Suprapubic skin (tissue), 4 donors: Measurements from ENCODE around the gene ST8SIA4. TPM values are rescaled to one million over a fixed set of nuclear protein-coding genes. Genes with fewer than 3 reads are reported as not detected.
A peak's percentile ranks its signal among the peaks of the same experiment; 100 is the strongest.

Experiments
- DNase-seq, 2 donors: peaks; one replicate each; pipeline ENCODE4 v3.0.0-alpha.2; 2019; ENCODE audit warnings: low spot score in 2 of 2
- H3K27ac ChIP-seq: fragments of 200-600 bp; sonication (generic); one replicate; pipeline ENCODE4 v1.5.1; 2019
- H3K27me3 ChIP-seq: fragments of 200-600 bp; sonication (generic); one replicate; pipeline ENCODE4 v1.5.1; 2019
- H3K36me3 ChIP-seq: fragments of 200-600 bp; sonication (generic); one replicate; pipeline ENCODE4 v1.5.1; 2019
- H3K4me1 ChIP-seq: fragments of 200-600 bp; sonication (generic); one replicate; pipeline ENCODE4 v1.5.1; 2019
- H3K4me3 ChIP-seq: fragments of 200-600 bp; sonication (generic); one replicate; pipeline ENCODE4 v1.5.1; 2019; ENCODE audit warnings: mild to moderate bottlenecking
- H3K9me3 ChIP-seq: fragments of 200-600 bp; sonication (generic); one replicate; pipeline ENCODE4 v1.5.1; 2019
- CTCF ChIP-seq, 2 donors: fragments of 200-600 bp in 1 of 2; fragments of 450-650 bp in 1 of 2; sonication (generic) in 1 of 2; IDR thresholded peaks; one replicate each; pipeline ENCODE4 v1.5.1; 2016 to 2019; ENCODE audit warnings: antibody characterized with exemption in 2 of 2, mild to moderate bottlenecking in 1 of 2, moderate library complexity in 1 of 2
- EP300 ChIP-seq: sonication (generic); formaldehyde crosslinking; IDR thresholded peaks from one replicate; pipeline ENCODE4 v1.6.1; 2017; ENCODE audit warnings: antibody characterized with exemption
- POLR2A ChIP-seq, 2 donors: fragments of 450-650 bp; IDR thresholded peaks; one replicate each; pipeline ENCODE4 v1.6.1; 2017; ENCODE audit warnings: antibody characterized with exemption in 2 of 2, mild to moderate bottlenecking in 2 of 2, moderate library complexity in 2 of 2
- POLR2AphosphoS5 ChIP-seq, 3 donors: sonication (generic); formaldehyde crosslinking; IDR thresholded peaks; one replicate each; pipeline ENCODE4 v1.6.1; 2017; ENCODE audit warnings: antibody characterized with exemption in 3 of 3
- WGBS: methylation state at CpG from one replicate; pipeline ENCODE4 v1.1.5; 2018; 5-methylcytosine and 5-hydroxymethylcytosine counted together
- total RNA-seq, 4 donors: library from RNA; depleted of rRNA; stranded (reverse); fragments of >200 nt; gene quantifications; one replicate each; pipeline ENCODE4 v1.1.0, GENCODE V29; 2016

The ST8SIA4 gene
- total RNA-seq, 4 donors from 2014 or later: 0.44 to 2.3 (median 0.82) TPM

GRCh38 chr5:100896054-100896453 is 7.0 kb downstream of the ST8SIA4 start:
- H3K36me3 ChIP-seq: no peaks in the 10 kb centered on the region
- 90% methylated on average over 2 of the region's 2 CpGs for WGBS
- no peak for DNase-seq
- TF ChIP-seq POLR2AphosphoS5 (IDR thresholded peaks at IDR 0.05) (no peak), CTCF (IDR thresholded peaks at IDR 0.05) (no peak), EP300 (no peak), POLR2A (IDR thresholded peaks at IDR 0.05) (no peak)
- no peak overlapping the region for H3K4me3 ChIP-seq
- H3K4me1 ChIP-seq: peaks cover 6% of the 10 kb centered on the region
- no peaks in the 10 kb centered on the region for H3K9me3 ChIP-seq
- no peaks in the 10 kb centered on the region for H3K27me3 ChIP-seq
- no peak overlapping the region for H3K27ac ChIP-seq

- no peak for TF ChIP-seq EP300
- no peak for TF ChIP-seq POLR2A (IDR thresholded peaks at IDR 0.05)
- Histone ChIP-seq H3K4me3 (peak overlapping the region; percentile 17), H3K27ac (no peak overlapping the region), H3K36me3 (no peaks in the 10 kb centered on the region), H3K27me3 (no peaks in the 10 kb centered on the region), H3K9me3 (no peaks in the 10 kb centered on the region), H3K4me1 (no peaks in the 10 kb centered on the region)
- no peak for DNase-seq
- WGBS: 42% methylated on average over 3 of the region's 3 CpGs
Measured at GRCh38 chr5:100890461-100891008, 12.5 kb downstream of the ST8SIA4 start.

GRCh38 chr5:100889896-100890295 is 13.2 kb downstream of the ST8SIA4 start:
- no peak for DNase-seq
- H3K27ac ChIP-seq: no peak overlapping the region
- no peaks in the 10 kb centered on the region for H3K9me3 ChIP-seq
- H3K36me3 ChIP-seq: no peaks in the 10 kb centered on the region
- no peaks in the 10 kb centered on the region for H3K4me1 ChIP-seq
- WGBS: 56% methylated on average over 3 of the region's 3 CpGs
- peak overlapping the region; percentile 17 for H3K4me3 ChIP-seq
- TF ChIP-seq POLR2A (IDR thresholded peaks at IDR 0.05): no peak
- no peak for TF ChIP-seq POLR2AphosphoS5 (IDR thresholded peaks at IDR 0.05)
- no peak for TF ChIP-seq EP300
- no peak for TF ChIP-seq CTCF (IDR thresholded peaks at IDR 0.05)
- no peaks in the 10 kb centered on the region for H3K27me3 ChIP-seq

GRCh38 chr5:100889165-100889743 is 13.8 kb downstream of the ST8SIA4 start:
- Histone ChIP-seq H3K27me3 (no peaks in the 10 kb centered on the region), H3K36me3 (no peaks in the 10 kb centered on the region), H3K4me1 (no peaks in the 10 kb centered on the region), H3K4me3 (peak overlapping the region; percentile 17), H3K27ac (no peak overlapping the region), H3K9me3 (no peaks in the 10 kb centered on the region)
- no peak for DNase-seq
- WGBS: 66% methylated on average over 4 of the region's 4 CpGs
- TF ChIP-seq CTCF (IDR thresholded peaks at IDR 0.05) (no peak), EP300 (no peak), POLR2A (IDR thresholded peaks at IDR 0.05) (no peak), POLR2AphosphoS5 (IDR thresholded peaks at IDR 0.05) (no peak)

DNA sequence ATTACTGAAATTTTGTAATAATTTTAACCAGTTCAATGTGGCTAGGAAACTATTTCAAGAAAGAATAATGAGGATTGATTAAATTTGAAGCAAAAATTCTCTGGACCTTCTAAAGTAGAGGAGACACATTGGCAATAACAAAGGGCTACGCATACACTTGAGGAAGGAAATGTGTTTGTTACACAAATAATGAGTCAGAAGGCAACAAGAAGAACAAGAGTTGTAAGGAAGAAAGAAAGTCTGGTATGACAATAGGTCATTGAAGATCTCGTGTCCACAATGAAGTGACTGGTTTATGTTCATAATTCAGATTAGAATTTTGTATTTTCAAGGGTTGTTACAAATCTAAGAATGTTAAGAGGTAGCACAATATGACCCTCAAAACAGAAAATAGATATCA is 25.8 kb downstream of the ST8SIA4 start:
- 74% methylated on average over 2 of the region's 2 CpGs for WGBS
- no peaks in the 10 kb centered on the region for H3K4me1 ChIP-seq
- TF ChIP-seq POLR2A (IDR thresholded peaks at IDR 0.05) (no peak), POLR2AphosphoS5 (IDR thresholded peaks at IDR 0.05) (no peak), CTCF (IDR thresholded peaks at IDR 0.05) (no peak), EP300 (no peak)
- H3K4me3 ChIP-seq: no peak overlapping the region
- H3K36me3 ChIP-seq: no peaks in the 10 kb centered on the region
- H3K9me3 ChIP-seq: no peaks in the 10 kb centered on the region
- DNase-seq: no peak
- H3K27ac ChIP-seq: no peak overlapping the region
- no peaks in the 10 kb centered on the region for H3K27me3 ChIP-seq
